Measurements from ENCODE around the gene CLDN12.

GRCh38 chr7:90430614-90431460 is 27.6 kb downstream of the CLDN12 start:
- TF ChIP-seq CTCF (IDR thresholded peaks at IDR 0.05) (no peak), POLR2A (IDR thresholded peaks at IDR 0.05) (no peak)

Data from Peyer's patch (tissue), 4 donors.